ENCODE results near the gene ACSL6. TPM values are rescaled to one million over a fixed set of nuclear protein-coding genes. Genes with fewer than 3 reads are reported as not detected.

Gene ACSL6
- total RNA-seq, result 4.5 TPM
- long read RNA-seq, full-length matches to known transcripts, result 4 of 7 reads
- long read RNA-seq, partial matches to known transcripts, result 1 of 7 reads
- long read RNA-seq, other reads (novel, unspliced or antisense), result 2 of 7 reads

DNA sequence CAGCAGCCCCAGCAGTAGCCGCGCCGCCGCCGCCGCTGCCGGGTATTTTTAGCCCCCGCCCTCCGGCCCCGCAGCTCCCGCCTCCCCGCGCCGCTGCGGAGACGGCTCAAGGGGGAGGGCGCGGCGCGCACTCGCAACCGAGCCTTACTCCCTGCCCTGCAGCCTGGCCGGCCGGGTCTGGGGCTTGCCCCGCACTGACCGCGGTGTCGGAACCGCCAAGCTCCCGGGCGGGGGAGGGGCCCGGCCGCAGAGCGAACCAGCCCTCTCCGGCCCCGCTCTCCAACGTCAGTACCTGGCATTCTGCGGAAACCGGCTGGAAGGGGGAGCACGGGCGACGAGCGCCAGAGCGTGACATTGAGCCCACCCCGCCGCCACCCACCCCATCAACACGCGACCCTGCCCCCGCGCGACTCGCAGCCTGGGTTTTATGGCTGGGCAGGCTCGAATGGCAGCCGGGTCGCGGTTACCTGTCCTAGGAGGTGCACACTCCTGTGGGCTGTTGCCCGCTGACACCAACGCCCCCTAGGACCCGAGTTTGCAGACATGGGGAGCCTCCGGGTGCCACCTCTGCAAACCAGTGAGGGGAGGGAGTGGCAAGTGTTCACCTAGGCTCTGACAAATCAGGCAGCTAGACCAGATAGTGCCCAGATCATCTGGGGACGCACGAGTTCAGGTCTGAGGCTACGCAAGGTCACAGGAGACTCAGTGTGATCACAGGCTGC lies at the start of gene ACSL6:
Gene ACSL6 (minus strand): TSS at position 37 of the 722 bp plus-strand sequence. CDS start 105 bp downstream, outside the sequence.
- intact Hi-C loops (cut with DNase I), result no loop called here
- DNase-seq (ENCODE audit: low spot score), result peak; percentile 74

- peak; percentile 64 for DNase-seq (ENCODE audit: low spot score)
- intact Hi-C loops (cut with DNase I), result loop anchor here (5.0 kb wide), 1 partner anchor 248 kb away; no protein-coding TSS in a partner anchor
Measured at GRCh38 chr5:132060501-132061161, 49.2 kb upstream of the ACSL6 start, which contains the start of gene IL3. IL3 (plus strand) TSS chr5:132060655; CDS start chr5:132060707, 52 bp downstream.

GRCh38 chr5:132059696-132060500 lies 48.4 kb upstream of the ACSL6 start:
- DNase-seq (ENCODE audit: low spot score), result peak; percentile 73
- intact Hi-C loops (cut with DNase I), result loop anchor here (5.0 kb wide), 1 partner anchor 248 kb away; no protein-coding TSS in a partner anchor

DNA sequence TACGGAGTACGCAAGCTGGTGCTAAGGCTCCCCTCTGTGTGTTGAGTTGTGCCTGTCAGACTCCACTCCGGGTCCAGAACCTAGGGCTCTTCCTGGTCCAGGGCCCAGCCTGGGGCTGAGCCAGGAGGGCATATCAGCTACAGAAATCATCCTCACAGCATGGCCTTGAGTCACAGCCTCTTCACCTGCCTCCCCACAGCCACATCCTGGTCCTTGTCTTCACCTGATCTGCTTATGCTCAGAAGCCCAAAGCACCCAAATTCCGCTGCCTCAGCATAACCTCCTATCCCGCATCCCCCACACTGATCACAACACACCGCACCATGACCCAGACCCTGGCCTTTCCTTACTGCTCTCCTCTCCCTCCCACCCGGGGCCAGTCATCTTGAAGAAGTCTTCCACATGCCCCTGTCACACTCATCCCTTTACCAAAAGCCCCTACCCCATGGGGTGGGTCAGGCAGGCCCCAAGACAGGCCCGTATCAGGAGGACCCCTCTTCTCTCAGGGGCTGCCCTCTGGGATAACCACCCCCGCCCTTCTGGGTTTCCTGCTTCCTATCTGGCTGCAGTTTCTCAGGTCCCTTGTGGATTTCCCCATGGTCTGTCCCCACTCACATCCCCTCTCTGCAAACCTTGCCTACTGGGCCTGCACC lies 47.7 kb upstream of the ACSL6 start:
- peak; percentile 63 for DNase-seq (ENCODE audit: low spot score)
- intact Hi-C loops (cut with DNase I), result no loop called here

DNA sequence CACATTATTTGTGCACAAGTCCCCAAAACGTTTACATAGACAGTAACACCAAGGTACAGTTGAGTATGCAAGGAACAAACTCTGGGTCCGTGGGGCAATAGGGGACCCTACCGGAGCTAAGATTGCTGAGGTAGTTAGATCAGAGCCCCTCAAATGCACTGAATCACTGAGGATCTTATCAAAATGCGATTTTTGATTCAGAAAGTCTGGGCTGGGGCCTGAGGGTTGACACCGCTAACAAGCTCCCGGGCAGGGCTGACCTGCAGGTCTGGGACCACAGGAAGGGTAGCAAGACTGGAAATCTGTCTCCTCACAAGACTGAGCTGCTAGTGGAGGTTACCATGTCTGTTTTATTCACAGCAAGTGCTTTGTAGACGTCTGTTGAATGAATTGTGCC lies 47.2 kb upstream of the ACSL6 start:
- intact Hi-C loops (cut with DNase I), result no loop called here

DNA sequence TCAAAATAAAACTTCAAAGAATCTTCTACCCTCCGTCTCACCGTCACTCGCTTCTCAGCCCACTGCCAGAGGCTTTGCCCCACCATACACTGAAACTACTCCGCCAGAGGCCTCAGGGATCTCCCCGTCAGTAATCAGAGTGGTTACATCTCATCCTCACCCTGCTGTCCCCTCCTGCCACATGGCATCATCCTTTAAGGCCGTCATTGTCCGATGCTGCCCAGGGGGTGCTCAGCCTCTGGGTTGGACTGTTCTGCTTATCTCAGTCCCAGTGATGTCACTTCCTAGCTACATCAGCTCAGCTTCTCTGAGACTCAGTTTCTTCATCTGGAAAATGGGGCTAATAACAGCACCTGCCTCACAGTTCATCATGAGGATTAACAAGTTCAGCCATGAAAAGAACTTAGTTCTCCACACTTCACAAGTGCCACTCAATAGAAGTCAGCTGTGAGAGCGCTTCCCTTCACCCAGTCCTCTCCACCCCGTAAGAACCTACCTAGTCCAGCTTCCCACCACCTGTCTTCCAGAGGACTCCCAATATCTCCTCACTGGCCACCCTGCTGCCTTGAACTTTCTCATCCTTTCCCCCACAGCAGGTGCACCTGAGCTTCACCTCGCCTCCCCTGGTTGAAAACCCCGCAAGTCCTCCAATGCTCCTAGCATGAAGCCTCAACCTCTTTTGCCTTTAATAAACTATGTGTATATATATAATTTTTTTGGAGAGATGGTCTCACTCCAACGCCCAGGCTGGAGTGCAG lies 46.2 kb upstream of the ACSL6 start:
- peak; percentile 7 for DNase-seq (ENCODE audit: low spot score)
- intact Hi-C loops (cut with DNase I), result no loop called here

More for the DNA sequence above, 47.2 kb upstream of the ACSL6 start:
- no peak for DNase-seq (ENCODE audit: low spot score)

DNA sequence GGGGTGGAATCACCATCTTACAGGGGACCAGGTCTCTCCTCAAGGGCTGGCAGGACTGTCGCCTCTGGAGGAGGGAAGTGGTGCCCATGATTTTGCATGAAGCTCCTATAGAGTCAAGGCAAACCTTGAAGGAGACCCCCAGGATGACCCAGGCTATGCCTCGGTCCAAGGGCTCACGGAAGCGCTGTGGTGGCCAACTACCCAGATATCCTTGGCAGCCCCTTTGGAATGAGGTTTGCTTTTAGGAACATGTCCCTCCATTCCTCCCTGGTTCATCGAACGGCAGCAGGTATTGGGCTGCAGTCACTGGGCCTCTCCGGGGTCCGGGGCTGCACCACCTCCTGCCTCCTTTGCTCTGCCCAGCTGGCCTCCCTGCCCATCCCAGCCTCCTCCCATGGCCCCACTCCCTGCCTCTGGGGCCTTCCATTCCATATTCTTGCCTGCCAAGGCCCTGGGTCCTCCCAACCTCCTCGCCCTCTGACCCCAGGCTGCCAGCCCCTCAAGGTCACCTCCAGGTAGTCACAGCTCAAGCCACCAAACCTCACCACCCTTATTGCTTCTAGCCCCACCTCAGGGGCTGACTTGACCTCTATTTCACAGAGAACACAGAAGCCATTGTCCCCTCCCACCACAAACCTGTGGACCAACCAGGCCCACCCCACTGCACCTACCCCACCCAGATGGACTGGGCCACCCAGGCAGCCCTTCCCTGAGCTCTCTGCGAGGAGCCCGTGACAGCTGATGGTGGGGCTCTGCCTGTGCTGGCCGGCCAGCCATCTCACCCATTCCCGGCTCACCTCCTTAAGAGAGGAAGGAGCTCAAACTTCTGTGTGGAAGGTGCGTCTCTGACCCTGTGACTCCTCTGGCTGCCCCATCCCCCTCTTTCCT lies 45.4 kb upstream of the ACSL6 start:
- peak; percentile 72 for DNase-seq (ENCODE audit: low spot score)
- intact Hi-C loops (cut with DNase I), result no loop called here

DNA sequence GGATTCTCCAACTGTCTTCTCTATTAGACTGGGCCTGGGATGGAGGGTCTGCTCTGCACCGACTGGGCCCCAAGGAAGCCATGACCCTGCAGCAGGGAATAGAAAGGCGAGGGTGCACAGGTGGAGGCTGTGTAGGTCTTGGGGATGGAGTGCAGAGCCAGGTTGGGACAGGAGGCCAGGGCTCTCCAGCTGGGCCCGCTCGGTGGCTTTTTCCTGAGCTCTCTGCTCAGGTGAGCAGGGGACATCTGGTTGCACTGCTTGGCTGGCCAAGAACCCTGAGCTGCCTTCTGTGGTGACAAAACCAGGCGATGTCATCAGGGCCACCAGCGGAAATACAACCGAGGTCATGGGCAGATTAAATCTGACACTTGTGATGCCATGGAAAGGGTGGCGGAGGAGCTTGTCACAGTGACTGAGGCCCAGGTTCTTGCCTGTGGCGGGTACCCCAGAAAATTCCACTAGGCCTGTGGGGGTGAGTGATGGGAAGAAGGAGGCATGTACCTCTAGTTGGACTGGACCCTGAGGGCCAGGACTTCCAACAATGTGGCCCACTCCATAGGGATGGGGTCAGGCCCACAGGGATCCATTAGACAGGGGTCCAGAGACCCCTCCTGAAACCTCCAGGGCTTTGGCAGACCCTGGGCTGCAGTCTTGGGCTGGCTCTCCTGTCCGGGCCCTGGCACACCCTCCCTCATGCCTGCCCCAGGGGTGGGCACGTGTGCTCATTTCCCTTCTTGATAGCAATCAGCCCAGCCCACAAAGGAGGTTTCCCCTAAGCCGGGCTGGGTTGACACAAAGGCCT lies 44.6 kb upstream of the ACSL6 start:
- intact Hi-C loops (cut with DNase I), result no loop called here
- peak; percentile 56 for DNase-seq (ENCODE audit: low spot score)

- intact Hi-C loops (cut with DNase I), result no loop called here
Measured at GRCh38 chr5:132055441-132055807, 44.0 kb upstream of the ACSL6 start.

GRCh38 chr5:132054697-132055440 lies 43.4 kb upstream of the ACSL6 start:
- intact Hi-C loops (cut with DNase I), result no loop called here
- DNase-seq (ENCODE audit: low spot score), result peak; percentile 56

More at GRCh38 chr5:132055441-132055807, 44.0 kb upstream of the ACSL6 start:
- no peak for DNase-seq (ENCODE audit: low spot score)

GRCh38 chr5:132054031-132054696 lies 42.7 kb upstream of the ACSL6 start:
- intact Hi-C loops (cut with DNase I), result no loop called here
- peak; percentile 62 for DNase-seq (ENCODE audit: low spot score)

GRCh38 chr5:132053483-132053882 lies 42.0 kb upstream of the ACSL6 start:
- peak; percentile 67 for DNase-seq (ENCODE audit: low spot score)
- intact Hi-C loops (cut with DNase I), result no loop called here

GRCh38 chr5:132052520-132052919 lies 41.1 kb upstream of the ACSL6 start:
- peak; percentile 33 for DNase-seq (ENCODE audit: low spot score)
- intact Hi-C loops (cut with DNase I), result no loop called here

- intact Hi-C loops (cut with DNase I), result no loop called here
- DNase-seq (ENCODE audit: low spot score), result peak; percentile 43
Measured at GRCh38 chr5:132050661-132051552, 39.4 kb upstream of the ACSL6 start.

- DNase-seq (ENCODE audit: low spot score), result peak; percentile 74
Measured at GRCh38 chr5:132050136-132050535, 38.7 kb upstream of the ACSL6 start.

More at GRCh38 chr5:132050136-132050535, 38.7 kb upstream of the ACSL6 start:
- intact Hi-C loops (cut with DNase I), result no loop called here
